ENCODE data around the gene COL5A3. TPM values are rescaled to one million over a fixed set of nuclear protein-coding genes. Genes with fewer than 3 reads are reported as not detected.

Gene COL5A3
- total and polyA plus RNA-seq, 2 of the 13 experiments (the other 11 are each of a cell fraction or from before 2014, with no cell fraction given), result 0.02 TPM; not detected in 1

- H3K79me2 ChIP-seq (ENCODE audit: insufficient read depth, low read length), result no peaks in the 10 kb centered on the region
- ATAC-seq (no peak; the same call in 2 of the 3 replicates), FAIRE-seq (no peak), DNase-seq (ENCODE audit: low spot score) (no peak)
- no peak overlapping the region for H3K4me3 ChIP-seq (replicated peaks in 1 of 3; ENCODE audit: insufficient read depth in 1 of 3, low read depth in 2 of 3, low read length in 3 of 3)
- WGBS (ENCODE audit: low lambda C conversion rate), result 8% methylated on average over 15 of the region's 29 CpGs
- no peak overlapping the region for H3K4me2 ChIP-seq (ENCODE audit: low read depth, low read length)
- no peak overlapping the region for H2AFZ ChIP-seq (ENCODE audit: low read length)
- no peaks in the 10 kb centered on the region for H3K9me3 ChIP-seq (ENCODE audit: low read length)
- intact Hi-C loops (cut with micrococcal nuclease; ENCODE audit: unreplicated experiment), result no loop called here
- no peak overlapping the region for H3K9ac ChIP-seq (ENCODE audit: insufficient read depth, low read depth, low read length)
- no peak overlapping the region for H3K27ac ChIP-seq (ENCODE audit: extremely low read length, insufficient read depth, low read length)
- H3K4me1 ChIP-seq (ENCODE audit: insufficient read depth, low read length), result no peaks in the 10 kb centered on the region
- peaks cover 2 to 17% of the 10 kb centered on the region in 2 experiments; a peak in 3 of 5 replicates for H3K27me3 ChIP-seq (ENCODE audit: control insufficient read depth in 1 of 2, insufficient read depth in 2 of 2, low read length in 2 of 2)
- BruUV-seq (replicated peaks), result no TSS peak
- H3K36me3 ChIP-seq (replicated peaks in 1 of 2; ENCODE audit: control insufficient read depth in 1 of 2, insufficient read depth in 2 of 2, low read length in 2 of 2), result no peaks in the 10 kb centered on the region
- peaks cover 3% of the 10 kb centered on the region; the same call in 1 of the 2 replicates for H4K20me1 ChIP-seq (ENCODE audit: insufficient read depth, low read length)
- ChIA-PET CTCF (ENCODE audit: low intra/inter-chr PET ratio, low total read pairs) (no interaction called here), POLR2A (no interaction called here)
- TF ChIP-seq ZFP36 (IDR thresholded peaks at IDR 0.05; ENCODE audit: borderline replicate concordance, low read depth, low read length, partially characterized antibody) (peak; percentile 43), HNRNPK (IDR thresholded peaks at IDR 0.05; ENCODE audit: low read depth, low read length, poor library complexity, severe bottlenecking) (peak; percentile 68), JUN (CRISPR knock-in tag; IDR thresholded peaks at IDR 0.05) (no peak)
- in situ Hi-C loops (cut with HindIII; ENCODE audit: extremely low pct_ligation_motif_present, low pct_unique_long_range_greater_than_20kb), result no loop called here
Measured at GRCh38 chr19:9966448-9966847, 43.9 kb downstream of the COL5A3 start.

GRCh38 chr19:9966024-9966423 lies 44.3 kb downstream of the COL5A3 start:
- intact Hi-C loops (cut with micrococcal nuclease; ENCODE audit: unreplicated experiment), result no loop called here
- ChIA-PET CTCF (ENCODE audit: low intra/inter-chr PET ratio, low total read pairs) (no interaction called here), POLR2A (no interaction called here)
- no peak for FAIRE-seq
- Histone ChIP-seq H3K4me2 (ENCODE audit: low read depth, low read length) (no peak overlapping the region), H3K9me3 (ENCODE audit: low read length) (no peaks in the 10 kb centered on the region), H2AFZ (ENCODE audit: low read length) (no peak overlapping the region), H4K20me1 (ENCODE audit: insufficient read depth, low read length) (peaks cover 3% of the 10 kb centered on the region; the same call in 1 of the 2 replicates), H3K79me2 (ENCODE audit: insufficient read depth, low read length) (no peaks in the 10 kb centered on the region), H3K9ac (ENCODE audit: insufficient read depth, low read depth, low read length) (no peak overlapping the region), H3K27me3 (ENCODE audit: control insufficient read depth in 1 of 2, insufficient read depth in 2 of 2, low read length in 2 of 2) (peaks cover 2 to 17% of the 10 kb centered on the region in 2 experiments; a peak in 3 of 5 replicates), H3K4me3 (replicated peaks in 1 of 3; ENCODE audit: insufficient read depth in 1 of 3, low read depth in 2 of 3, low read length in 3 of 3) (no peak overlapping the region), H3K27ac (ENCODE audit: extremely low read length, insufficient read depth, low read length) (no peak overlapping the region), H3K4me1 (ENCODE audit: insufficient read depth, low read length) (no peaks in the 10 kb centered on the region), H3K36me3 (replicated peaks in 1 of 2; ENCODE audit: control insufficient read depth in 1 of 2, insufficient read depth in 2 of 2, low read length in 2 of 2) (no peaks in the 10 kb centered on the region)
- DNase-seq (ENCODE audit: low spot score), result no peak
- in situ Hi-C loops (cut with HindIII; ENCODE audit: extremely low pct_ligation_motif_present, low pct_unique_long_range_greater_than_20kb), result no loop called here
- no TSS peak for BruUV-seq (replicated peaks)
- ATAC-seq, result no peak
- WGBS (ENCODE audit: low lambda C conversion rate), result 23% methylated on average over 10 of the region's 14 CpGs
- TF ChIP-seq NFE2L1 (CRISPR knock-in tag; IDR thresholded peaks at IDR 0.05; ENCODE audit: borderline replicate concordance), result no peak
